Hematopoietic multipotent progenitor cell treated with erythropoietin and hydrocortisone succinate and interleukin-3 and kit ligand, for 17 days (in vitro differentiated cells): ENCODE data around the gene PEAK1.
"Not testable (repeated sequence)": the region's sequence is repeated elsewhere in the genome, so short reads cannot be mapped to it uniquely, and the experiment has no call there.

Experiments
- DNase-seq: peaks from one replicate; pipeline ENCODE4 v3.0.0-alpha.2; 2015; ENCODE audit warnings: low spot score

Gene PEAK1

DNA sequence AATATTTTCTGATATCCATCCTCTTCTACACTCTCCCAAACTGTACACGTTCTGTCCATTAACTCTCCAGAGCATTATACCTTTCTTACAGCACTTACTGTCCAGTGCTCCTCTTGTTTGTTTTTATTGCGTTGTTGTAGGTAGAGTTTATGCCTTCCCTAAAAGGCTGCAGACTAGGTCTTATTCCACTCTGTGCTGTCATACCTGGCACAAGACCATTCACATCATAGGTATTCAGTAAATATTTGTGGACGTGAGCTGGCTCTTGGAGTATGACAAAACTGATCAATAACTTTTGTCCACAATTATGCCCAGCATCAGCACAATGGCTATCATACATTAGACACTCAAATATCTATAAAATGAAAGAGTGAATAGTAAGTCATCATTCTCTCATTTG lies 5.2 kb upstream of the PEAK1 start:
- DNase-seq = no peak

DNA sequence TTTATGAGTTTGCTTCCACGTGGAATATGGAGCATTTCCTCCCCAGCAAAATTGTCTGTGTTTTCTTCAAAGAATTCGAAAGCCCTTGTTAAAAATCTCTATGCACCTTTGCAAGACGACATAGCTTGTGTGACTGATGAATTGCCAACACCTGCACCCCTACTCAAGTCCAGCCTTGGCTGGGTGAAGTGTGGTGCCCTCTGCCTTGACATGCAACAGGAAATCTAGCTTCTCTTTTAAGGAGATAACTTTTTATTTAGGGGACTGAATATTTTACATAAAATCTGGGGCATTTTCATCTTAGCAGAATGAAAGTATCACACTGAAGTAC lies 1.4 kb upstream of the PEAK1 start:
- DNase-seq = no peak

DNA sequence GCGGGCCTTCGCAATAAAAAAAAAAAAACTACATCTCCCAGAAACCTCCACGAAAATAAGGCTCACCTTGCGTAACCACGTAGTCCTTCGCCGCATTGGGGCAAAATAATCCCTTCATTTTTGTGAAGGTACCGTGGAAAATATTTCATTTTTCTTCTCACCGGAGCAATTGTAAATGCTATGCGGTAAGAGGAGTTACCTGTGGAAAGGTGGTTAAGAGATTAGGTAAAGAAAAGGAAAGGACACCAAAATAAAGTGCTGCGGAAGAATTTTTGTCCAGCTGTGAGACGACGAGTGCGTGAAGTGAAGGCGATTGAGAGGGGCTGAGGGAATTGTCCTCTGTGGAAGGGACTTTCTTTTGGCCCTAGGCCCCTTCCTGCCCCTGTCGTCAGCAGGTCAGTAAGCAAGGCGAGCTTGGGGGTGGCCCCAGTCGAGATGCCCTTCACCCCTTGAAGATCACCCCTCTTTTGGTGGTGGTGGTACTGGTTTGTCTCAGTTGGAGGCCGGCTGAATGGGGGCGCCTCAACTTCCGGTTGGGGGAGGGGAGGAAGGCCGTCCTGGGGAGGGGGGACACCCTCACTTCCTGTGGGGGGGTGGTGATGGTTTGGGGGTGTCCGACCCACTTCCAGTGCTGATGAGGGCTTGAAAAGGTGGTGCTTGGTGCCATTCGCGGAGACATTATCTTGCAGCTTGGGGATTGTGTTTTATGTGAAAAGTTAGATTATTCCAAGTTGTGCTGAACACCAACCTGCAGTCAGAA lies 886 bp upstream of the PEAK1 start, which contains the start of gene HMG20A:
TSS of gene HMG20A (plus strand) at position 279 of the 760 bp plus-strand sequence. CDS start 37,520 bp downstream, outside the sequence.
- no peak for DNase-seq

DNA sequence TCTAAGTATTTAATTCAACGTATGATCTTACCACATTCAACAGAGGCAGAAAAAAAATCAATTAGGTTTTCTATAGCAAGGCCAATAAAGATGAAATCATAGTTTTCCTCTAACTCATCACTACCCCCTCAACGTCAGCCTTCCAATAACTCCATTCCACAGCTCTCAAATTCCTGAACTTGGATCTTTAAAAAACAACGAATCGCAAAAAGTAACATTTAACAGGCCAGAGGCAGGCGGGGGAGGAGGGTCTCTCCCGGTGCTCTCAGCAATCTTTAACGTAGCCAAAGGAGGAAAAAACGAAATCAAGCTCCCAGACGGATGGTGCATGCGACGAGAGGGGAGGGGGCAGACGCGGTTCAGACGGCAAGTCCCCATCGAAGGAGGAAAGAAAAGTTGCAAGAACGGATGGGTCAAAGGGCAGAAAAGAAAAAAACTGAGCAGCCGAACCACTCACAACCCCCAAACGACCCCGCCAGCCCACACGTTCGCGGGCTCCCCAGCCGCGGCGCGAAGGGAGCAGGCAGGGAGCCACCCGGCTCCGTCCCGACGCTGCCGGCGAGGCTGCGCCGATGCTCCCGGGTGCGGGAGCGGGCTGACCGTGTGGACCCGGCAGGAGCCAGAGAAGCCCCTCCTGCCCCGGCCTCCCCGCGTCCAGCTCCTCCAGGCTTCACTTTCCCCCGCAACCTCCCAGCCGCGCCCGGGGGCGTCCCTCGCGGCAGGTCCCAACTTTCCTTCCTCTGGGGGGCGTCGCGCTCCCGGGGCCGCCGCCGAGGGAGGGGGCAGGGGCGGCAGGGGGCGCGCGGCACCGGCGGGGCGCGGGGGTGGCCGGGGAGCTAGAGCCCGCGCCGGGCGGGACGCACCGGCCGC lies 703 bp downstream of the PEAK1 start:
- no peak for DNase-seq

DNA sequence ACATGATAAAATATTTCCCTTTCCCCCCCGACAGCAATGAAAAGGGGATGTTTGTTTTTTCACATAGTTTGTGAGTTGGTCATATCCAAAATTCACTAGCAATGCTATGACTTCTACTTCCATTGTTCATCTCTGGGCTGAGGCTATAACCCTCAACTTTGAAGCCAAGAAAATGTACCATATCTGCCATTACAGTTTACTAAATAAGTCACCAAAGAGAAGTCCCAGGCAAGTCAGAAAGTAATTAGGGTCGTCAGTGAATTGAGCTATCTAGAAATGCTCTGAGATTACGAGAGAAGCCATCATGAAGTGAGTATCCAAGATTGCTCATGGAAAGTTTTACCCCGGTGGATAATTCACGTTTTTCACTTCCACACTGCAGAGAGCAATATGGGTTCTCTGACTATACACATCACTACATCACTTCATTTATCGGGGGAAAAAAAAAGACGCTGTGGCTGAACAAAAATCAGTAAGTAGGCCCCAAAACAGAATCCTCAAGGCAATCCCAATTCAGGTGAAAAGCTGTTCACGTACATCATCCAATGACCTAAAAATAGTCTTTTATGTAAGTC lies 1.4 kb downstream of the PEAK1 start:
- DNase-seq = no peak

DNA sequence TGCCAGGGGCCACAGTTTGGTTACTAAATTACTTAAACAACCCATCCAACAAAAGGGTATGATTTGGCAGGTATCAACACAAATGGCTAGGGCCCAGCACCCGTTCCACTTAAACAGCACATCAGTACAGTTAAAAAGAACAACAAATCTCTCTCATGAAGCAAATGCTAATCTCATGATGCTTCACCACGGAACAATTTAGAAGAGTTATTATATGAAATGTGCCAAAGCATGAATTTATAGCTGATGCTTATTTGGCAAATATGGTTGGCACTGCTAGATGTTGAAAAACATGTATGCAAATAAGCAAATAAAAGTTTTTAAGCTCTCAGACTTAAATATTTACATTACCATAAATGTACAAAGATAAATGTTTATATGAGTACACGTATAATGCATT lies 2.3 kb downstream of the PEAK1 start:
- no peak for DNase-seq

DNA sequence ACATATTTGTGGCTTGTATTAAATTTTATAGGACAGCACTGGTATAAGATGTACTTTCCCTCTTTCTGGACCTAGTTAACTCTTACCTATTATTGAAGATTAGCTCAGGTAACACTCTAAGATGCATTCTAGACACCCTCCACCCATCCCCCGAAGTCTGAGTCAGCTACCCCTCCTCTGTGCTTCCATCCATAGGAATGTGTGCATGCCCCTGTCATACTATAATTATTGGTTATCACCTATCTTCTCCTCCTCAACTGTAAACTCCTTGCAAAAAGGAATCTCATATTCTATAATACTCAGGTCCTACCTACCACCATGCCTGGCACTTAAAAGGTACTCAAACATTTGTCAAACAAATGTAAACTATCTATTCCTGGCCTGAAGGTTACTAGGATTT lies 3.0 kb downstream of the PEAK1 start:
- no peak for DNase-seq

DNA sequence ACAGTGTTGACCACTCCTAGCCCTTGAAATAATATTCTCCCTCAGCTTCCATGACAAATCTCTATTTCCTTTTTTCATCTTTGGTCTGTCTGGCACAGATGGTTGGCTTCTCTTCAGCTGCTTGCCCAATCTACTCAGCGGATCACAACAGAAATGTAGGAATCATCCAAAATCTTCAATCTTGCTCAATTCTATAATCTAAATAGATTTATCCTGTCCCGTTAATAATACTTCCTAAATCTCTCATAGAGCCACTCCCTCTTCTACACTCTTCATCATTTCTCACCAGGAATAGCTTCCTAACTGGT lies 3.8 kb downstream of the PEAK1 start:
- no peak for DNase-seq

DNA sequence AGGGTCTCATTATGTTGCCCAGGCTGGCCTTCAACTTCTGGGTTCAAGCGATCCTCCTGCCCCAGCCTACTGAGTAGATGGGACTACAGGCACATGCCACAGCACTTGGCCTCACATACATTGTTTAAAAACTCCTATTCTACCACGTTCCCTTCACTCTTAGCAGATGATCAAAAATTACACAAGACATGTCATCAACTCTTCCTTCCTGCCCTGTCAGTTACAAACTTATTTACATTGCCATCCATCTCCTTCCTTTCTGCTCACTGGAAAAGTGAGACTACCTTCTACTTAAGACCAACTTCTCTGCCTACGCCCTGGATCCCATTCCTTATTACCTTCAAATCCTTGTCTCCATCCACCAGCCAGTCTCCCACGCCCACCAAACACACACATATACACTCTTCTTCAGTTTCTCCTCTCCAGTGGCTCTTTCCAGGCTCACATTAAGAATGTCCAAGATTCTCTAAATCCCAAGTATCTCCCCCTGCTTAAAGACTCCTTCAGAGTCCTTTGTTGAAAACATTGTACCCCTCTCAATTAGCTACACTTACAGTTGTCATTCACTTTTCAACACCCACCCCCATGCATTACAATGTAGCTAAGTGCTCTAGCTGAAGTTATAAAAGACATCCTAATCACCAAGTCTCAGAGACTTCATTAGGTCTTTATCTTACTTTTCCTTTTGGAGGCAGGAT lies 4.3 kb downstream of the PEAK1 start:
- DNase-seq = no peak

DNA sequence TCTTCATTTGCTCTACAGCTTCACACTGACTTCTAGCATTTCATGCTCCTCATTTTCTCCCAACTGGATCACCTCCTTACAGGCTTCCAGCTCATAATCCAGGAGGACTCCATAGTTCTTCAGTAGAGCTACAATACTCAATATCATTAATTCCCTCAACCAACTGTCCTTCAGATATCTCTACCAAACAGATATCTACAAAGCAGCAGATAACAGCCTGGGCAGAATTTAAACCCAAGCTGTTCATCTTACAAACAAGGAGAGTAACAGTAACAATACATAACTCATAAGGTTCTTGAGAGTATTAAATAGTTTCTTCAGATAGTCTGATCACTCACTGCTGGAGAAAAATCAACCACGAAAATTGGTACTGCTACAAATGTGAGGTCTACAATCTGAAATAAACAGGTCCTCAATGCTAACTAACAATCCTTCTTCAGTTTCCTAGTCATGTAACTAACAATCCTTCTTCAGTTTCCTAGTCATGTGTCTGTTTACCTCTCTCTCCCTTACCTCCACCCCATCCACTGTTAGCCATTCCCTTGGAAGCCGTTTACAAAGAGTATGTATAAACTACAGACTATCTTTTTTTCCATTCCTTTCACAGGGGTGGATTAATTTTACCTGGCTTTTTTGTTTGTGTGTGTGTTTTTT lies 5.0 kb downstream of the PEAK1 start:
- DNase-seq = peak; percentile 16

DNA sequence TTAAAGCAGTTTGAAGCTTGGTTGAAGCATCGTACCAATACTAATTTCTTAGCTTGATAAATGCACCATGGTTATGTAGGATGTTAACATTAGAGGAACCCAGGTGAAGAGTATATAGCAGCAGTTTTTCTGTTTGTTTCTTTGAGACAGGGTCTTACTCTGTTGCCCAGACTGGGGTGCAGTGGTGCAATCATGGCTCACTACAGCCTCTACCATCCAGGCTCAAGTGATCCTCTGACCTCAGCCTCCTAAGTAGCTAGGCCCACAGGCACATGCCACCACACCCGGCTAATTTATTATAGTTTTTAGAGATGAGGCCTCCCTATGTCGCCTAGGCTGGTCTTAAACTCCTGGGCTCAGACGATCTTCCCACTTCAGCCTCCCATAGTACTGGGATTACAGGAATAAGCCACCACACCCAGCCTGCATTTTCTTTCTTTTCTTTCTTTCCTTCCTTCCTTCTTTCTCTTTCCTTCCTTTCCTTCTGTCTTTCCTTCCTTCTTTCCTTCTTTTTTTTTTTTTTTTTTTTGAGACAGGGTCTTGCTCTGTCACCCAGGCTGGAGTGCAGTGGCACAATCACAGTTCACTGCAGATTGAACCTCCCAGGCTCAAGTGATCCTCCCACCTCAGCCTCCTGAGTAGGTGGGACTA lies 6.1 kb downstream of the PEAK1 start:
- DNase-seq = no peak

DNA sequence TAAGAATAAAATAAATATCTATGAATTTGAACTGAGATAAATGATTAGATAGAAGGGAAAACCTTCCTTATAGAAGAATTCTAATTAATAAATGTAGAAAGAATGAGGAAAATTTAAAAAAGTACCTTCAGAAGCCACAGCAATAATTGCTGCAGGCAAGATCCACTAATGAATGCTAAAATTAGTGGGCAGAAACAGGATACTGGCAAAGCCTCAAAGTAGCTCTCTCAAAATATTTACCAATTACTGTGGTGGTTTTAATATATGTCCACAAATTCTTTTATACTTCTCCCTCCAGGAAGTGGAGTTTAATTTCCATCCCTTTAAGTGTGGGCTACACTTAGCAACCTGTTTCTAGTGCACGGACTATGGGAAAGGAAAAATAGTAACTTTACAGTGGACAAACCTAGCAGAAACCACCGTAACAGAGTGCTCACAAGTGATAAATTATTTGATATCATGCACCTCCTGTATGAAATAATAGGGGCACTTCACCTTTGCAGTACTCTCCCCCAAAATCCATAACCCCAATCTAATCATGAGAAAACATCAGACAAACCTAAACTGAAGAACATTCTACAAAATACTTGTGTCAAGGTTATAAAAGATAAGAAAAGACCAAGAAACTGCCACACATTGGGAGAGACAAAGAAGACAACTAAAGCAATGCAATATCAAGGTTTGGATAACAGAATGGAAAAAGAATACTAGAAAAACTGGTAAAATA lies 6.8 kb downstream of the PEAK1 start:
- DNase-seq = no peak

DNA sequence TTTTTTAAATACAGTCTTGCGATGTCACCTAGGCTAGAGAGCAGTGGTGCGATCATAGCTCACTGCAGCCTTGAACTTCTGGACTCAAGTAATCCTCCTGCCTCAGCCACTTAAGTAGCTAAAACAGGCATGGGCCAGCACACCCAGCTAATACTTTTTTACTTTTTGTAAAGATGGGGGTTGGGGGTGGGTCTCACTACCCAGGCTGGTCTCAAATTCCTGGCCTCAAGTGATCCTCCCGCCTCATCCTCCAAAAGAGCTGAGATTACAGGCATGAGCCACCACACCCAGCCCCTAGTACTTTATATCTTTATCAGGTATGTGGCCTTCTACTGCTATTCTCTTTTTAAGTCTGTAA lies 8.3 kb downstream of the PEAK1 start:
- DNase-seq = no peak

DNA sequence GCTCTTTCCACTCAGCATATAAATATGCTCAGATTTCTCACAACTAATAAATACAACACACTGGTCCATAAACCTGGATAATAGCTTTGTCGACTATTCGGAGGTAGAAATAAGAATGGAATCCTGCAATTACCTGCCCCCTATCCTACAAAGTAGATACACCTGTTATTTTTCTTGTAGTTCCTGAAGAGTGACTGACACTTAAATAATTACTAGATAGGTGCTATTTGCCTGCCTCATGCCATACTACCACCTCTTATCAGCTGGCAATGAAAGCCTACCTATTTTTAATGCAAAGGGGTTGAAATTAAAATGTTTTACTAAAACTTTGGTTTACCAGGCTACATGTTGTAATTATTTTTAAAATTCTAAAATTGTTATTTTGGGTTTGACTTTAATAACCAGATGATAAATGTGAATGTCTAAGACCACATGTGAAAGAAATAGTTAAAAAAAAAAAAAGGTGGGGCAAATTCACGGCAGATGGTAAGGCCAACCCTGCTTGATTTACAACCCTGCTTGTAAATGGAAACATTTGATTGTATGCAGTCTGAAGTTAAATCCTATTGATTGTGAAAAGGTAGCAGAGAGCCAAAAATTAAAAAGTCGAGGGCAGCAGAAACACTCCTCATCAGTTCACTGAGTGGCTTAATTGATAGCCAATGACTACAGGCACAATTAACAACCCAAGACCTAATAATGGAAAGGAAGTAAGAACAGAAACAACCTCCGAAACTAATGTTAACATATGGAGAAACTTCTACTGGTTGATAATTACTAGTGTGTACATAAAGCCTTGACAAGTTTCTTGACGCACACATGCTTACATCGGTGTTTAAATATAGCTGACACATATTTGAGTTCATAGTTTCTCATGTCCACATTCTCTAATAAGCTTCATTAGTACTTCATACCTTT lies 8.9 kb downstream of the PEAK1 start:
- no peak for DNase-seq

DNA sequence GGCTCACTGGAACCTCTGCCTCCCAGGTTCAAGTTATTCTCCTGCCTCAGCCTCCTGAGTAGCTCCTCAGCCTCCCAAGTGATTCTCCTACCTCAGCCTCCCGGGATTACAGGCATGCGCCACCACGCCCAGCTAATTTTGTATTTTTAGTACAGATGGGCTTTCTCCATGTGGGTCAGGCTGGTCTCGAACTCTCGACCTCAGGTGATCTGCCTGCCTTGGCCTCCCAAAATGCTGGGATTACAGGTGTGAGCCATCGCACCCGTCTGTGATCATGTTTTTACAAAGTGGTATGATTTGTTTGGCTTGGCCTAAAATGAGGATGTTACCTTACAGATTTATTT lies 9.8 kb downstream of the PEAK1 start:
- not testable (repeated sequence) for DNase-seq

DNA sequence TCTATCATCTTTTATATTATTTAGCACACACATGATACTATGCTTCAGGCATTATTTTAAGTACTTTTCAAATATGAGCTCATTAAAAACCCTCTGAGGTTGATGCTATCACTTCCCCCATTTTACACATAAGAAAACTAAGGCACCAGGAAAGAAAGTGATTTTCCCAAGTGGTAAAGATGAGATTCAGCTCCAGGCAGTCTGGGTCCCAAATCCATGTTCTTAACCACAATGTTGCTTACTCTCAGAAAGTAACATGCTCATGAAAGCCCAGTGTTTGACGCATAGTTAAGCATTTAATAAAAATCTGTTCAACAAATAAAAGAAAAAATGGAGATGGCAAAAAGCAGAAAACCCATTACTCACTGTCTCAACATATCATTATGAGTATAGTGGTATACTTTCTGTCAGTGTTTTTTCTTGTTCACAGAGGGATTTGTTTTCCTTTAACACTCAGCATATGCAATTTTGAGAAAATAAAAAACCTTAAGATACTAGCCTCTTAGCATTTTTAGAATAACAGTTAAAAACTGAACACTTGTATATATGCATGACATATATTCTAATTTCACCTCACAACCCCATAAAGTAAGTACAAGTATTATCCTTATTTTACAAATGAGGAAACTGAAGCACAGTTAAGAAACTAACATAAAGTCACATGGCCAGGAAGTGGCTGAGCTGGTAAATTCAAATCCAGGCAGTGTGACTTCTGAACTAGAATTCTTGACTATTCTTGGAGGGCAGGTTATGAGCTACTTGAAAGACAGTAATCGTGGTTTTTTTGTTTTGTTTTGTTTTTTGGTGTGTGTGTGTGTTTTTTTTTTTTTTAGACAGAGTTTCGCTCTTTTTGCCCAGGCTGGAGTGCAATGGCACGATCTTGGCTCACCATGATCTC lies 10.4 kb downstream of the PEAK1 start:
- no peak for DNase-seq

DNA sequence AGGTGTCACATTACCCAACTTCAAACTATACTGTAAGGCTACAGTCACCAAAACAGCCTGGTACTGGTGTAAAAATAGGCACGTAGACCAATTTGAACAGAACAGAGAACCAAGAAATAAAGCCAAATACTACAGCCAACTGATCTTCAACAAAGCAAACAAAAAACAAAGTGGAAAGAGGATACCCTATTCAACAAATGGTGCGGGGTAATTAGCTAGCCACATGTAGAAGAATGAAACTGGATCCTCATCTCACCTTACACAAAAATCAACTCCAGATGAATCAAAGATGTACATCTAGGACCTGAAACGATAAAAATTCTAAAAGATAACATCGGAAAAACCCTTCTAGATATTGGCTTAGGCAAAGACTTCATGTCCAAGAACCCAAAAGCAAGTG lies 13.1 kb downstream of the PEAK1 start:
- no peak for DNase-seq

DNA sequence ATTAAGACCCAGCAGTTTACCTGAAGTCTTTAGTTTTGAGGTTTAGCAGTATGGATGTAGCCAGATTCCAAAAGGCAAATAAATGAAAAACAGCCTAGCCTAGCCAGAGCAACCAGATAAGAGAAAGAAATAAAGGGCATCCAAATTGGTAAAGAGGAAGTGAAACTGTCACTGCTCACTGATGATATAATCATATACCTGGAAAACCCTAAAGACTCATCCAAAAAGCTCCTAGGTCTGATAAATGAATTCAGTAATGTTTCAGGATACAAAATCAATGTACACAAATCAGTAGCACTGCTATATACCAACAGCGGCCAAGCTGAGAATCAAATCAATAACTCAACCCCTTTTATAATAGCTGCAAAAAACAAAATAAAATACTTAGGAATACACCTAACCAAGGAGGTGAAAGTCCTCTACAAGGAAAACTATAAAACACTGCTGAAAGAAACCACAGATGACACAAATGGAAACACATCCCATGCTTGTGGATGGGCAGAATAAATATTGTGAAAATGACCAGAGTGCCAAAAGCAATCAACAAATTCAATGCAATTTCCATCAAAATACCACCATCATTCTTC lies 13.6 kb downstream of the PEAK1 start:
- not testable (repeated sequence) for DNase-seq
